ENCODE results near the gene ATOSA.

ATOSA gene, protein sequence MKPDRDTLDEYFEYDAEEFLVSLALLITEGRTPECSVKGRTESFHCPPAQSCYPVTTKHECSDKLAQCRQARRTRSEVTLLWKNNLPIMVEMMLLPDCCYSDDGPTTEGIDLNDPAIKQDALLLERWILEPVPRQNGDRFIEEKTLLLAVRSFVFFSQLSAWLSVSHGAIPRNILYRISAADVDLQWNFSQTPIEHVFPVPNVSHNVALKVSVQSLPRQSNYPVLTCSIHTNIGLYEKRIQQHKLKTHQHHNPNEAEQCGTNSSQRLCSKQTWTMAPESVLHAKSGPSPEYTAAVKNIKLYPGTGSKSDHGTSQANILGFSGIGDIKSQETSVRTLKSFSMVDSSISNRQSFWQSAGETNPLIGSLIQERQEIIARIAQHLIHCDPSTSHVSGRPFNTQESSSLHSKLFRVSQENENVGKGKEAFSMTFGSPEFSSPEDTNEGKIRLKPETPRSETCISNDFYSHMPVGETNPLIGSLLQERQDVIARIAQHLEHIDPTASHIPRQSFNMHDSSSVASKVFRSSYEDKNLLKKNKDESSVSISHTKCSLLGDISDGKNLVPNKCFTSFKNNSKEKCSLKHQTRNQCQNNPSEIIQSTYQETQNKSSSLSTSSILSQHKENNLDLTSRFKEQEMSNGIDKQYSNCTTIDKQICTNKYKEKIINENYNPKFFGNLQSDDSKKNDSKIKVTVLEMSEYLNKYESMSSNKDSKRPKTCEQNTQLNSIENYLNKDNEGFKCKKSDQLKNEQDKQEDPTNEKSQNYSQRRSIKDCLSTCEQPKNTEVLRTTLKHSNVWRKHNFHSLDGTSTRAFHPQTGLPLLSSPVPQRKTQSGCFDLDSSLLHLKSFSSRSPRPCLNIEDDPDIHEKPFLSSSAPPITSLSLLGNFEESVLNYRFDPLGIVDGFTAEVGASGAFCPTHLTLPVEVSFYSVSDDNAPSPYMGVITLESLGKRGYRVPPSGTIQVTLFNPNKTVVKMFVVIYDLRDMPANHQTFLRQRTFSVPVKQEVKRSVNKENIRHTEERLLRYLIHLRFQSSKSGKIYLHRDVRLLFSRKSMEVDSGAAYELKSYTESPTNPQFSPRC

DNA sequence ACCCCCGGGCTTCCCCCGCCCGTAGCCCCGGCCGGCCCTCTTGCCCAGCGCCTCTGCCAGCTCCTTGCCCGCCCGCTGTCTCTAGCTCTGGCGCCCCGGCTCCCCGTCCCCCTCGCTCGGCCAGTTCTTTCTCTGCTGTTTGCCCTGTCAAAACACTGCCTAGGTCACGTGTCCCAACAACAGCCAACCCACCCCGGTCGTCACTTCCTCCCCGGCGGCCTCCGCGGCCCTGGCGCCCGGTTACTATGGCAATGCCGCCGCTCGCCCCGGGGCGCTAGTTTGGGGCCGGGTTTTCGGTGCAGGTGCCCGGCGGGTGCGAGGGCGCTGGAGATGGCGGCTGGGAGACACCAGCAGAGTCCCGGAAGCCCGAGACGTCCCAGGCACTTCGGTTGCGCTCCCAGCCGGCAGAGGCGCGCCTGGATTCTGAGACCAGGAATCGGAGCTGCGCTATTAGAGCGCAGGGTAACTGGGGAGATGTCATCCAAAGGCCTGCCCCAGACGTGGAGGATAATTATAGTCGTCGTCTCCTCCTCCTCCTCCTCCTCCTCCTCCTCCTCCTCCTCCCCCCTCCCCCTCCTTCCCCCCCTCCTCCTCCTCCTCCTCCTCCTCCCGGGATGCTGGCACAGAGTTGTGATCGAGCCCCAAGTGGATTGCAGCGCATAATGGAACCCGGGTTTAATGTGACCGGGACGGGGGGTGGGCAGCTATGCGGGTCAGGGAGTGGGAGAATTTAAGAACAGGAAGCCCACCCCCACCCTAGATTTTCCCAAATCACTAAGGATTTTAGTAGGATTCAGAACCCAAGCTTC is at the start of gene ATOSA:
Gene ATOSA, minus strand, starts transcription at position 157 of the 809 bp plus-strand sequence. CDS start 1,367 bp downstream, outside the sequence.
- Histone ChIP-seq H3K27me3 (replicated peaks; ENCODE audit: control insufficient read depth, insufficient read depth, low read length) (no peaks in the 10 kb centered on the region), H3K9ac (ENCODE audit: low read length) (peak within 1 kb of the TSS; percentile 98), H3K9me3 (ENCODE audit: control insufficient read depth, low read length) (no peaks in the 10 kb centered on the region), H3K36me3 (ENCODE audit: control insufficient read depth, insufficient read depth, low read length, severe bottlenecking) (peaks cover 26% of the 10 kb centered on the region), H3K4me1 (ENCODE audit: control insufficient read depth, insufficient read depth, low read length) (peaks cover 33% of the 10 kb centered on the region), H3K4me3 (ENCODE audit: low read length) (peak within 1 kb of the TSS; percentile 96)
- DNase-seq (ENCODE audit: low read depth): peak; percentile 97

DNA sequence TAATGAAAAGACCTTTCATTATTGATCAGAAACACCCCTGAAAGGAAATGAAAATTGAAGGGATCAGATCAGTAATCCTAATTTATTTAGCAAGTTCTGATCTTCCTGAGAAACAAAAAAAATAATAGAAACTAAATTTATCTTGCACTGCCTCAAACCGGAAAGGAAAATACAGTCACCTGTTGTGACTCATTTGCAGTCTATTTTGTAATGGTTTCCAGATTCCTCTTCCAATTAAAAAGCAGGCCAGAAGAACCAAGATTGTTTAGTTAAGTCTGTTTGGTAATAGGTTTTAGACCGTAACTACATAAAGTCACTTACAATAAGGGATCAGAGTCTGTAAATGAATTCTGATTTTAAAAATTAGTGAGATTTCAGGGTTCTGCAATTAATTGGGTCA is 49.7 kb upstream of the ATOSA start:
- Histone ChIP-seq H3K9ac (ENCODE audit: low read length) (no peak overlapping the region), H3K27me3 (replicated peaks; ENCODE audit: control insufficient read depth, insufficient read depth, low read length) (no peaks in the 10 kb centered on the region), H3K4me3 (ENCODE audit: low read length) (no peak overlapping the region), H3K36me3 (ENCODE audit: control insufficient read depth, insufficient read depth, low read length, severe bottlenecking) (no peaks in the 10 kb centered on the region), H3K4me1 (ENCODE audit: control insufficient read depth, insufficient read depth, low read length) (peaks cover 28% of the 10 kb centered on the region), H3K9me3 (ENCODE audit: control insufficient read depth, low read length) (peaks cover 7% of the 10 kb centered on the region)
- DNase-seq (ENCODE audit: low read depth): peak; percentile 63

DNA sequence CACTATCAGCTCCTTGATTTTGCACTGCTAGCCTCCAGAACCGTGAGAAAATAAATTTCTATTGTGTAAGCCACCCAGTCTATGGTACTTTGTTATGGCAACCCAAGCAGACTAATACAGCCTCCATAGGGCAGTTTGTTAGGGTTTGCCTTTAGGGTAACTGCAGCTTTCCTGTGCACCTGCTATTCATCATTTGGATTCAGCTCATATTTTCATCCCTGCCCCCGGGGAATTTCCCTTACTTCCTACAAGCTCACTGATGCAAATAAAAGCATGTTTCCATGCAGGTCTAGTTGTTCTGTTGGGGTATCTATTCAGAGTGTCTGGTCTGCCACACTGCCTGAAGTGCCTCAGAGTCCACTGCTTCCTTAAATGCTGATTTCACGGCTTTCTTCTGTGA is 48.6 kb upstream of the ATOSA start:
- no peak overlapping the region for H3K4me3 ChIP-seq (ENCODE audit: low read length)
- no peak overlapping the region for H3K9ac ChIP-seq (ENCODE audit: low read length)
- H3K4me1 ChIP-seq (ENCODE audit: control insufficient read depth, insufficient read depth, low read length): peaks cover 22% of the 10 kb centered on the region
- DNase-seq (ENCODE audit: low read depth): no peak
- H3K36me3 ChIP-seq (ENCODE audit: control insufficient read depth, insufficient read depth, low read length, severe bottlenecking): no peaks in the 10 kb centered on the region
- H3K27me3 ChIP-seq (replicated peaks; ENCODE audit: control insufficient read depth, insufficient read depth, low read length): no peaks in the 10 kb centered on the region
- peaks cover 7% of the 10 kb centered on the region for H3K9me3 ChIP-seq (ENCODE audit: control insufficient read depth, low read length)

DNA sequence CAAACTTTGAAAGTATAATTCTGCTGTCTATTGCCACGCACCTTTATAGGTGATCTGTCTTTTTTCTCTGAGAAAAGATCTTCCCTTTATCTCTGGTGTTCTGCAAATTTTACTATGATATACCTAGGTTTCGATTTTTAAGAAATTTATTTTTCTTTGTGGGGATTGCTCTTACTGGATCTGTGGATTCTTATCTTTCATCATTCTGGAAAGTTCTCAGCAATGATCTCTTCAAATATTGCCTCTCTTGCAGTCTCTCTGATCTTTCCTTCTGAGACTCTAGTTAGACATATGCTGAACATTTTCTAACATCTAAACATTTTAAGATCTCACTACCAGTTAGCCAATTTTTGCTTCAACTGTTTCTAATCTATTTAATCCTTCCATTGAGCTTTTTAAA is 47.0 kb upstream of the ATOSA start:
- Histone ChIP-seq H3K36me3 (ENCODE audit: control insufficient read depth, insufficient read depth, low read length, severe bottlenecking) (no peaks in the 10 kb centered on the region), H3K4me1 (ENCODE audit: control insufficient read depth, insufficient read depth, low read length) (peaks cover 9% of the 10 kb centered on the region), H3K4me3 (ENCODE audit: low read length) (no peak overlapping the region), H3K9ac (ENCODE audit: low read length) (no peak overlapping the region), H3K27me3 (replicated peaks; ENCODE audit: control insufficient read depth, insufficient read depth, low read length) (no peaks in the 10 kb centered on the region), H3K9me3 (ENCODE audit: control insufficient read depth, low read length) (peaks cover 7% of the 10 kb centered on the region)
- no peak for DNase-seq (ENCODE audit: low read depth)

DNA sequence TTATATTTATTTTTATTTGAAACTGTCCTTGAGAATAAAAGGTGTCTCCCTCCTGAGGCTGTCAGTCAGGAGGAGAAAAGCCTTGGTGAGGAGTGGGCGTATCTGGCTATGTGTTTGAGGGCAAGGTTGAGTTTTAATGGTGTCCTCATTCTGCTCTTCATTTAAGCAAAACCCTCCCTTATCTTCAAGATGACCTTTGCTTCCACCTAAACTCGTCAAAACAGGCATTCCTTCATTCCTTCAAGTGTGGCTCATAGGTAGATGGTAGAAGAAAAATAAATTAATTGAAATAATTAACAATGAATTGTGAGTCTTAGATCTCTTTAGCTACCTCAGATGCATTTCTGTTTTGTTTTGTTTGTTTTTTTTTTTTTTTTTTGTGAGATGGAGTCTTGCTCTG is 39.4 kb upstream of the ATOSA start:
- H3K9me3 ChIP-seq (ENCODE audit: control insufficient read depth, low read length): peaks cover 2% of the 10 kb centered on the region
- no peak overlapping the region for H3K4me3 ChIP-seq (ENCODE audit: low read length)

DNA sequence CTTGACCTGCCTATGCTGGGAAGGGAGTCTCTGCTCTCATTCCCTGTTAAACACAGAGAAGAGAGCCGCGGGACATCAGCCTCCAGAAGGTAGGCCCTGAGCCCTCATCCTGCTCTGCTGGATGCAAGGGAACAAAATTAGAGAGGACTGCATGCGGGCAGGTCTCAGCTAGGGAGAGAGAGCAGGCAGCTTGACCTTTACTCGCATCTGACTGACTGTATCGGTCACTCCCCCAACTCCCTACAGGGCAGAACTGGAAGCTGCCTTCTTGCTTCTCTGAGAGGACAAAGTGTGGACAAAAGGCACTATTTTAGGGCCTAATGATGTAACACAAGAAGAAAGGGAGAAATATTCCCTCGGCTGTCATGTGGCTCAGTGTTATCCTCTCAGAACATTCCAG is 38.7 kb upstream of the ATOSA start:
- no peak overlapping the region for H3K9ac ChIP-seq (ENCODE audit: low read length)
- peaks cover 2% of the 10 kb centered on the region for H3K9me3 ChIP-seq (ENCODE audit: control insufficient read depth, low read length)
- no peaks in the 10 kb centered on the region for H3K36me3 ChIP-seq (ENCODE audit: control insufficient read depth, insufficient read depth, low read length, severe bottlenecking)
- H3K4me1 ChIP-seq (ENCODE audit: control insufficient read depth, insufficient read depth, low read length): peaks cover 12% of the 10 kb centered on the region
- H3K27me3 ChIP-seq (replicated peaks; ENCODE audit: control insufficient read depth, insufficient read depth, low read length): no peaks in the 10 kb centered on the region
- no peak overlapping the region for H3K4me3 ChIP-seq (ENCODE audit: low read length)
- DNase-seq (ENCODE audit: low read depth): no peak

More for the DNA sequence above, 39.4 kb upstream of the ATOSA start:
- H3K4me1 ChIP-seq (ENCODE audit: control insufficient read depth, insufficient read depth, low read length): peaks cover 12% of the 10 kb centered on the region
- no peak overlapping the region for H3K9ac ChIP-seq (ENCODE audit: low read length)
- no peaks in the 10 kb centered on the region for H3K36me3 ChIP-seq (ENCODE audit: control insufficient read depth, insufficient read depth, low read length, severe bottlenecking)
- no peak for DNase-seq (ENCODE audit: low read depth)
- no peaks in the 10 kb centered on the region for H3K27me3 ChIP-seq (replicated peaks; ENCODE audit: control insufficient read depth, insufficient read depth, low read length)

DNA sequence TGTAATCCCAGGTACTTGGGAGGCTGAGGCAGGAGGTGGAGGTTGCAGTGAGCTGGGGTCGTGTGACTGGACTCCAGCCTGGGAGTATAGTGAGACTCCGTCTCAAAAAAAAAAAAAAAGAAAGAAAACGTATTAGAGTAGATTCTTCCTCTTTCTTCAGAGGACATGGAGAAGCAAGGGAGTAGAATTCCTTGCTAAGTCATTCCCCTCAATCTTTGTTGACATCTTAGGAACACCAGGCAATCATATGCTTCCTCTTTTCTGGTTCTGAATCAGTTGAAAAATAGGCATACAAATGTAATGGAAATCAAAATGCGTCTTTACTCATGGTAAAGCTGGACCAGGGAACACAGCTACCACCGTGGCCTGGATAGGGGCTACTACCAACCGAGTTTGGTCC is 38.3 kb upstream of the ATOSA start:
- H3K4me3 ChIP-seq (ENCODE audit: low read length): no peak overlapping the region
- H3K4me1 ChIP-seq (ENCODE audit: control insufficient read depth, insufficient read depth, low read length): peaks cover 12% of the 10 kb centered on the region
- H3K27me3 ChIP-seq (replicated peaks; ENCODE audit: control insufficient read depth, insufficient read depth, low read length): no peaks in the 10 kb centered on the region
- H3K9me3 ChIP-seq (ENCODE audit: control insufficient read depth, low read length): peaks cover 2% of the 10 kb centered on the region
- no peaks in the 10 kb centered on the region for H3K36me3 ChIP-seq (ENCODE audit: control insufficient read depth, insufficient read depth, low read length, severe bottlenecking)
- DNase-seq (ENCODE audit: low read depth): no peak
- H3K9ac ChIP-seq (ENCODE audit: low read length): no peak overlapping the region

DNA sequence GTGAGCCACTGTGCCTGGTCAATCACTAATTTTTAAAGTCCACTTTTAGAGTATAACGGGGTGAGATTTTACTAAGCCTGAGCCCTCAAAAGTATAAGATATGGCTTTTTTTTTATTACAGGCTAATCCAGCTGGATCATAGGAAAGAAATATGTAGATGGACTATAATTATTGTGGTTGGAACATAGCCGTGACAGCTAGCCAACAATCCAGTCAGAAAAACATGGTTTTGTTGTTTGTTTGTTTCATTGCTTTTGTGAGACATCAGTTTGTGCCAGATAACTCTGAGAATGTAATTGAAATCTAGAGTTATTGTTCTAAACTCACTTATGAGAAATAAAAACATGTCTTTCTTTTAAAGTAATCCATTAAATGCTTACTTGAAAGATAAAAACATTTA is 37.3 kb upstream of the ATOSA start:
- H3K4me3 ChIP-seq (ENCODE audit: low read length): no peak overlapping the region
- H3K4me1 ChIP-seq (ENCODE audit: control insufficient read depth, insufficient read depth, low read length): peaks cover 12% of the 10 kb centered on the region
- no peak overlapping the region for H3K9ac ChIP-seq (ENCODE audit: low read length)
- H3K27me3 ChIP-seq (replicated peaks; ENCODE audit: control insufficient read depth, insufficient read depth, low read length): no peaks in the 10 kb centered on the region
- no peak for DNase-seq (ENCODE audit: low read depth)
- peaks cover 2% of the 10 kb centered on the region for H3K9me3 ChIP-seq (ENCODE audit: control insufficient read depth, low read length)
- no peaks in the 10 kb centered on the region for H3K36me3 ChIP-seq (ENCODE audit: control insufficient read depth, insufficient read depth, low read length, severe bottlenecking)

DNA sequence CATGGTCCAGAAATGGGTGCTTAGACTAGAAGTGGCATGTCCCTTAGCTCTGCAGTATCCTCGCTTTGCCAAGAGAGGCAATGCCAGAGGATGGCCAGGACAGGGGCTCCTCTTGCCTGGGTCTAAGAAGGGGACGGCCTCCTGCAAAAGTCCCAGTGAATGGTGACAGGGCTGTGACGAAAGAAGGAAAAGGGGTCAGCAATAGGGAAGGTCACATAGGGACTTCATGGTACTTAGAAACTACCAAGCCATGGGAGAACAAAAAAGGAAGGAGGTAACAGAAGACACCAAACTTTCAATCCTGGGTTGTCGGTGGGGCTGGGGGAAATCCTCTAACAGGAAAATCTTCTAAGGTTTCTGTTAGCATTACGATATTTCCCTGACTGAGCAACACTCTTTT is 36.2 kb upstream of the ATOSA start:
- Histone ChIP-seq H3K9me3 (ENCODE audit: control insufficient read depth, low read length) (peaks cover 2% of the 10 kb centered on the region), H3K4me3 (ENCODE audit: low read length) (no peak overlapping the region), H3K36me3 (ENCODE audit: control insufficient read depth, insufficient read depth, low read length, severe bottlenecking) (no peaks in the 10 kb centered on the region), H3K27me3 (replicated peaks; ENCODE audit: control insufficient read depth, insufficient read depth, low read length) (no peaks in the 10 kb centered on the region), H3K9ac (ENCODE audit: low read length) (no peak overlapping the region), H3K4me1 (ENCODE audit: control insufficient read depth, insufficient read depth, low read length) (peaks cover 12% of the 10 kb centered on the region)
- no peak for DNase-seq (ENCODE audit: low read depth)

DNA sequence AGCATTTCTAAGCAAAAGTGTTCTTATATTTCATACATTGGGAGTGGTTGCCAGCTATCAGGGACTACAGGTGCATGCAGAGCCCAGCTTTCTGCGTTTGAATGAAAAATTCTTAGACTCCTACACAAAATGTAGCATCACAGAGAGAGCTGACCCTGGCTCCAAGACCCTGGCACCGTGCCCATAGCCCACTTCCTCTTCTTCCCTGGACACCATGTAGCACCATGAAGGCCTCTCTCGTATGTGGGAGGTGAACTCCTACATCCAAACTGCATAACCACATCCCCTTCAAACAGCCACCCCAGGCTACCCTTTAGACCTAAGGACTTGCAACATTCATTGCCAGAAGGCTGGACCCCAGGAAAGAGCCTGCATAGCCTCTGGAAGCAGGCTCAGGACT is 35.8 kb upstream of the ATOSA start:
- peaks cover 14% of the 10 kb centered on the region for H3K4me1 ChIP-seq (ENCODE audit: control insufficient read depth, insufficient read depth, low read length)
- DNase-seq (ENCODE audit: low read depth): no peak
- no peaks in the 10 kb centered on the region for H3K36me3 ChIP-seq (ENCODE audit: control insufficient read depth, insufficient read depth, low read length, severe bottlenecking)
- H3K4me3 ChIP-seq (ENCODE audit: low read length): no peak overlapping the region
- no peaks in the 10 kb centered on the region for H3K27me3 ChIP-seq (replicated peaks; ENCODE audit: control insufficient read depth, insufficient read depth, low read length)
- H3K9me3 ChIP-seq (ENCODE audit: control insufficient read depth, low read length): no peaks in the 10 kb centered on the region
- no peak overlapping the region for H3K9ac ChIP-seq (ENCODE audit: low read length)

All from adipocyte (in vitro differentiated cells).